NCI-H187 treated with DMSO at 0.1 percent for 48 hours (cell line): ENCODE data around the gene HOXC6.

Experiments
- DNase-seq: peaks from one replicate; lab custom pipeline; 2025; lab: John Stamatoyannopoulos, UW

The HOXC6 gene

GRCh38 chr12:54028314-54029201 lies at the start of gene HOXC6:
HOXC6 (plus strand) TSS chr12:54028440; CDS start chr12:54028522, 82 bp downstream.
- DNase-seq = no peak

- DNase-seq = no peak
These were observed 49.5 kb upstream of the HOXC6 start for GRCh38 chr12:53978477-53979356.

GRCh38 chr12:53980104-53980801 lies 48.0 kb upstream of the HOXC6 start:
- DNase-seq = no peak

- no peak for DNase-seq
These were observed 47.3 kb upstream of the HOXC6 start for GRCh38 chr12:53980802-53981496.

- no peak for DNase-seq
These were observed 46.3 kb upstream of the HOXC6 start for GRCh38 chr12:53981634-53982565.

- no peak for DNase-seq
These were observed 45.3 kb upstream of the HOXC6 start for GRCh38 chr12:53982648-53983567.

GRCh38 chr12:53983568-53983949 lies 44.7 kb upstream of the HOXC6 start:
- no peak for DNase-seq

GRCh38 chr12:53983950-53984572 lies 44.2 kb upstream of the HOXC6 start:
- no peak for DNase-seq

GRCh38 chr12:53984901-53985691 lies 43.1 kb upstream of the HOXC6 start, which contains the start of gene HOXC10:
HOXC10 (plus strand) TSS chr12:53985146; CDS start chr12:53985260, 114 bp downstream.
- peak; percentile 94 for DNase-seq

- no peak for DNase-seq
These were observed 42.6 kb upstream of the HOXC6 start for GRCh38 chr12:53985692-53985993.

GRCh38 chr12:53985994-53986685 lies 42.1 kb upstream of the HOXC6 start:
- no peak for DNase-seq

GRCh38 chr12:53986686-53987483 lies 41.4 kb upstream of the HOXC6 start:
- no peak for DNase-seq

- no peak for DNase-seq
These were observed 40.4 kb upstream of the HOXC6 start for GRCh38 chr12:53987787-53988230.

- no peak for DNase-seq
These were observed 39.6 kb upstream of the HOXC6 start for GRCh38 chr12:53988541-53989226.

GRCh38 chr12:53989227-53990113 lies 38.8 kb upstream of the HOXC6 start:
- peak; percentile 58 for DNase-seq
